Loucy (cell line): ENCODE results near the gene RSF1.

ENCODE experiments used
- CTCF ChIP-seq: fragments of 200-600 bp; sonication (generic); conservative IDR thresholded peaks from 2 replicates; pipeline ENCODE4 v1.5.1; 2014; ENCODE audit warnings: mild to moderate bottlenecking, antibody characterized with exemption, low read length
- EZH2phosphoT487 ChIP-seq: fragments of 200-600 bp; IDR thresholded peaks from 2 replicates; pipeline ENCODE4 v1.6.1; 2018; ENCODE audit warnings: antibody characterized with exemption, mild to moderate bottlenecking, moderate library complexity, borderline replicate concordance

- TF ChIP-seq CTCF (no peak), EZH2phosphoT487 (no peak)
Observed at GRCh38 chr11:77814848-77815247, 5.7 kb downstream of the RSF1 start.
